HEK293 (cell line): Measurements from ENCODE around the gene NUP107.

Experiments
- CTCF ChIA-PET: fragments of 350-600 bp; formaldehyde crosslinking; extraction: SDS; loops from one replicate; lab custom pipeline; 2021; ENCODE audit warnings: antibody characterized with exemption; lab: Yijun Ruan, JAX
- POLR2A ChIA-PET: fragments of 300-600 bp; formaldehyde crosslinking; extraction: SDS; loops from one replicate; lab custom pipeline; 2020; ENCODE audit warnings: antibody characterized with exemption, inconsistent platforms; lab: Yijun Ruan, JAX
- H3K27ac ChIP-seq: fragments of 200-500 bp; sonication (Bioruptor generic); 2 replicates; pipeline ENCODE4 v1.5.1; 2014; ENCODE audit warnings: low read depth, low read length, control low read depth, inconsistent platforms; ENCODE audit errors: extremely low read depth
- H3K36me3 ChIP-seq, 2 experiments: fragments of 200-500 bp in 1 of 2; sonication (Bioruptor generic) in 1 of 2; 1 replicate in 1 of 2; 2 replicates in 1 of 2; pipeline ENCODE4 v1.5.1; 2014 to 2017; ENCODE audit warnings: inconsistent platforms in 2 of 2, low read length in 2 of 2; ENCODE audit not compliant: control insufficient read depth in 2 of 2, insufficient read depth in 1 of 2
- H3K4me1 ChIP-seq: fragments of 200-500 bp; sonication (Bioruptor generic); 2 replicates; pipeline ENCODE4 v1.5.1; 2014; ENCODE audit warnings: mild to moderate bottlenecking, low read length, inconsistent platforms; ENCODE audit not compliant: control insufficient read depth, insufficient read depth
- H3K4me3 ChIP-seq: 2 replicates; pipeline ENCODE4 v1.5.1; 2011; ENCODE audit warnings: low read depth, mild to moderate bottlenecking, control low read depth, low read length, moderate library complexity
- H3K9me3 ChIP-seq: fragments of 200-500 bp; sonication (Bioruptor generic); 2 replicates; pipeline ENCODE4 v1.5.1; 2014; ENCODE audit warnings: low read depth, low read length, inconsistent platforms; ENCODE audit not compliant: control insufficient read depth, insufficient read depth
- GLIS1 ChIP-seq: fragments of 450-650 bp; formaldehyde crosslinking; IDR thresholded peaks from 2 replicates; pipeline ENCODE4 v1.5.1; 2016; ENCODE audit warnings: missing biosample characterization, missing genetic modification characterization
- GLIS2 ChIP-seq: fragments of 450-650 bp; formaldehyde crosslinking; IDR thresholded peaks from 2 replicates; pipeline ENCODE4 v1.5.1; 2016; ENCODE audit warnings: missing biosample characterization, missing genetic modification characterization
- KLF1 ChIP-seq: fragments of 450-650 bp; formaldehyde crosslinking; IDR thresholded peaks from 2 replicates; pipeline ENCODE4 v1.5.1; 2016; ENCODE audit warnings: missing biosample characterization, missing genetic modification characterization
- KLF10 ChIP-seq: fragments of 450-650 bp; IDR thresholded peaks from 2 replicates; pipeline ENCODE4 v1.5.1; 2018; ENCODE audit warnings: missing biosample characterization, mild to moderate bottlenecking, missing genetic modification characterization
- REPIN1 ChIP-seq: fragments of 450-650 bp; formaldehyde crosslinking; IDR thresholded peaks from 2 replicates; pipeline ENCODE4 v1.5.1; 2017; ENCODE audit warnings: missing biosample characterization, missing genetic modification characterization, low read depth
- SP2 ChIP-seq: fragments of 450-650 bp; formaldehyde crosslinking; IDR thresholded peaks from 2 replicates; pipeline ENCODE4 v1.5.1; 2016; ENCODE audit warnings: missing biosample characterization, missing genetic modification characterization
- YY1 ChIP-seq: fragments of 450-650 bp; formaldehyde crosslinking; IDR thresholded peaks from 2 replicates; pipeline ENCODE4 v1.5.1; 2018; ENCODE audit warnings: missing biosample characterization, missing genetic modification characterization
- YY2 ChIP-seq: fragments of 450-650 bp; formaldehyde crosslinking; IDR thresholded peaks from 2 replicates; pipeline ENCODE4 v1.5.1; 2016; ENCODE audit warnings: missing biosample characterization, missing genetic modification characterization
- ZBTB17 ChIP-seq: fragments of 450-650 bp; formaldehyde crosslinking; IDR thresholded peaks from 2 replicates; pipeline ENCODE4 v1.5.1; 2016; ENCODE audit warnings: missing biosample characterization, missing genetic modification characterization
- ZBTB20 ChIP-seq: fragments of 450-650 bp; formaldehyde crosslinking; IDR thresholded peaks from 2 replicates; pipeline ENCODE4 v1.5.1; 2016; ENCODE audit warnings: missing biosample characterization, missing genetic modification characterization
- ZNF133 ChIP-seq: fragments of 450-650 bp; formaldehyde crosslinking; IDR thresholded peaks from 2 replicates; pipeline ENCODE4 v1.5.1; 2016; ENCODE audit warnings: missing biosample characterization, missing genetic modification characterization
- ZNF174 ChIP-seq: fragments of 450-650 bp; formaldehyde crosslinking; IDR thresholded peaks from 2 replicates; pipeline ENCODE4 v1.5.0; 2017; ENCODE audit warnings: missing biosample characterization, mild to moderate bottlenecking, missing genetic modification characterization
- ZNF324 ChIP-seq: fragments of 450-650 bp; formaldehyde crosslinking; IDR thresholded peaks from 2 replicates; pipeline ENCODE4 v1.5.1; 2016; ENCODE audit warnings: missing biosample characterization, missing genetic modification characterization
- ZNF335 ChIP-seq: fragments of 450-650 bp; formaldehyde crosslinking; conservative IDR thresholded peaks from 2 replicates; pipeline ENCODE4 v1.5.1; 2016; ENCODE audit warnings: missing biosample characterization, missing genetic modification characterization
- ZNF366 ChIP-seq: fragments of 450-650 bp; formaldehyde crosslinking; conservative IDR thresholded peaks from 2 replicates; pipeline ENCODE4 v1.5.1; 2016; ENCODE audit warnings: missing biosample characterization, missing genetic modification characterization
- ZNF394 ChIP-seq: fragments of 450-650 bp; formaldehyde crosslinking; IDR thresholded peaks from 2 replicates; pipeline ENCODE4 v1.5.1; 2016; ENCODE audit warnings: missing biosample characterization, missing genetic modification characterization, mild to moderate bottlenecking, moderate library complexity, borderline replicate concordance
- ZNF561 ChIP-seq: fragments of 450-650 bp; IDR thresholded peaks from 2 replicates; pipeline ENCODE4 v1.5.1; 2018; ENCODE audit warnings: missing biosample characterization, missing genetic modification characterization, borderline replicate concordance
- ZNF600 ChIP-seq: fragments of 450-650 bp; formaldehyde crosslinking; IDR thresholded peaks from 2 replicates; pipeline ENCODE4 v1.5.1; 2016; ENCODE audit warnings: missing biosample characterization, missing genetic modification characterization
- ZNF76 ChIP-seq: fragments of 450-650 bp; formaldehyde crosslinking; IDR thresholded peaks from 2 replicates; pipeline ENCODE4; 2016; ENCODE audit warnings: low read depth, missing biosample characterization, missing genetic modification characterization, borderline replicate concordance
- ZNF837 ChIP-seq: fragments of 450-650 bp; formaldehyde crosslinking; IDR thresholded peaks from 2 replicates; pipeline ENCODE4 v1.5.1; 2016; ENCODE audit warnings: missing biosample characterization, missing genetic modification characterization
- ZSCAN16 ChIP-seq: fragments of 450-650 bp; formaldehyde crosslinking; IDR thresholded peaks from 2 replicates; pipeline ENCODE4 v1.5.1; 2016; ENCODE audit warnings: missing biosample characterization, missing genetic modification characterization
- TF ChIP-seq, protein P1 (sequence below): fragments of 450-650 bp; formaldehyde crosslinking; IDR thresholded peaks from 2 replicates; pipeline ENCODE4 v1.5.1; 2016; ENCODE audit warnings: missing biosample characterization, missing genetic modification characterization
- TF ChIP-seq, protein P2 (sequence below): fragments of 450-650 bp; formaldehyde crosslinking; IDR thresholded peaks from 2 replicates; pipeline ENCODE4 v1.5.1; 2016; ENCODE audit warnings: missing biosample characterization, missing genetic modification characterization
- TF ChIP-seq, protein P3 (sequence below): fragments of 450-650 bp; formaldehyde crosslinking; IDR thresholded peaks from 2 replicates; pipeline ENCODE4 v1.5.1; 2016; ENCODE audit warnings: missing biosample characterization, missing genetic modification characterization
- TF ChIP-seq, protein P4 (sequence below): fragments of 450-650 bp; IDR thresholded peaks from 2 replicates; pipeline ENCODE4 v1.5.1; 2018; ENCODE audit warnings: missing biosample characterization, missing genetic modification characterization

The NUP107 gene

DNA sequence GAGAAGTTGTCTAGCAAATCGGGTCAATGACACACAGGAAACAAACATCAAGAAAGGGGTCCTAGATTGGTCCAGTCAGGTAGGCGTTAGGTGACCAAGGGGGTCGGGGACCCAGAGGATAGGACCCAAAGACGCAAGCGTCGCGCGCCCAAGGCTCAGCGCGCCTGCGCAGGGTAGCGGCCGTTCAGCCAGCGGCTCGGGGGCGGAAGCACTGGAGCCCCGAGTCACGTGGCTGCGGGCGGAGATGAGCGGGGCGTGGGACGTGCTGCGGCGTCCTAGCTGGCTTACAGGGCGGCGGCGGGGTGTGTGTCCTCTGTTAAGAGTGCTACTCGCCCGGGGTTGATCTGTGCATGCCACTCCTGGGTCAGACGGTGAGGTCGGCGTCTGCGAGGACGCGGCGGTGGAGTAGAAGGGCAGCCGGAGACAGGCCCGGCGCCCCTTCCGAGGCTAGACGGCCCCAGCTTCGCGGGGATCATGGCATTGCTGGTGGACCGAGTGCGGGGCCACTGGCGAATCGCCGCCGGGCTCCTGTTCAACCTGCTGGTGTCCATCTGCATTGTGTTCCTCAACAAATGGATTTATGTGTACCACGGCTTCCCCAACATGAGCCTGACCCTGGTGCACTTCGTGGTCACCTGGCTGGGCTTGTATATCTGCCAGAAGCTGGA is 59.3 kb downstream of the NUP107 start, which contains the start of gene SLC35E3 (continued):
- TF ChIP-seq ZNF174 (no peak), ZNF335 (tag by site-specific recombination) (peak; percentile 88), REPIN1 (tag by site-specific recombination) (no peak), ZNF561 (no peak; the same call in 1 of the 2 replicates), GLIS1 (tag by site-specific recombination) (peak; percentile 40; the same call in 1 of the 2 replicates), ZNF837 (tag by site-specific recombination) (0 out of 2 replicates have a peak, but pooled peaks have one; percentile 29), ZNF600 (peak; percentile 43; the same call in 1 of the 2 replicates), KLF1 (tag by site-specific recombination) (peak; percentile 85), SP2 (tag by site-specific recombination) (peak; percentile 79), ZNF324 (peak; percentile 49; the same call in 1 of the 2 replicates)

DNA sequence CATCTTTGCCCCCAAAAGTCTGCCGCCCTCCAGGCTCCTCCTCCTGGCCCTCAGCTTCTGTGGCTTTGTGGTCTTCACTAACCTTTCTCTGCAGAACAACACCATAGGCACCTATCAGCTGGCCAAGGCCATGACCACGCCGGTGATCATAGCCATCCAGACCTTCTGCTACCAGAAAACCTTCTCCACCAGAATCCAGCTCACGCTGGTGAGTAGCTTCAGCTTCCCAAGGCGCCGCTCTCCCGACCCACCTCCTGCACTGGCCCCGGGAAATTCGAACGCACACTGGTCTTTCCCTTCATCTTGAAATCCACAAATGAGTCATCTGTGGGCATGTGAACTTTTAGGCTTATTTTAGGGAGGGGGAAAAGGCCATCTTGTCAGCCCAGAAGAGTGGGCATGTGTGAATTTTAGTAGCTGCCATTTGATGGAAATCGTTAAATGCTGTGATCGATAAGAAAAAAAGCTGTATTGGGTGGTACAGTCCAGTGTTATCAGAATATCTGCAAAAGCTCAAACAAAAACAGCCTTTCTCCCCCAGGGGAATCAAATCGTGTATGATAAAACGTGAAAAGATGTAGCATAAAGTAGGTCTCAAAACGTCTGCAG is 59.9 kb downstream of the NUP107 start:
- H3K4me3 ChIP-seq: peak overlapping the region; percentile 55
- H3K36me3 ChIP-seq: peaks cover 0 to 32% of the 10 kb centered on the region in 2 experiments
- no peaks in the 10 kb centered on the region for H3K4me1 ChIP-seq
- CTCF ChIA-PET: interaction anchor here (0.6 to 1.3 kb wide), 3 partner anchors 23 to 63 kb away, joined by 3 to 5 read pairs (median 3); partner anchors contain the start of gene MDM2
- H3K27ac ChIP-seq: peak overlapping the region; percentile 11; the same call in 1 of the 2 replicates
- TF ChIP-seq ZNF133 (tag by site-specific recombination) (no peak), YY1 (tag by site-specific recombination) (peak; percentile 62; the same call in 1 of the 2 replicates), ZSCAN16 (tag by site-specific recombination) (no peak), ZBTB17 (tag by site-specific recombination) (peak; percentile 30; the same call in 1 of the 2 replicates), ZNF335 (tag by site-specific recombination) (peak; percentile 67), ZNF366 (tag by site-specific recombination) (peak; percentile 44; the same call in 1 of the 2 replicates), ZNF76 (tag by site-specific recombination) (0 out of 2 replicates have a peak, but pooled peaks have one; percentile 45), ZNF600 (peak; percentile 51; the same call in 1 of the 2 replicates), ZNF394 (tag by site-specific recombination) (peak; percentile 91), KLF10 (0 out of 2 replicates have a peak, but pooled peaks have one; percentile 10), ZNF561 (no peak), ZBTB20 (tag by site-specific recombination) (peak; percentile 66), GLIS2 (peak; percentile 66), YY2 (tag by site-specific recombination) (peak; percentile 43; the same call in 1 of the 2 replicates)
- TF ChIP-seq, protein P1, sequence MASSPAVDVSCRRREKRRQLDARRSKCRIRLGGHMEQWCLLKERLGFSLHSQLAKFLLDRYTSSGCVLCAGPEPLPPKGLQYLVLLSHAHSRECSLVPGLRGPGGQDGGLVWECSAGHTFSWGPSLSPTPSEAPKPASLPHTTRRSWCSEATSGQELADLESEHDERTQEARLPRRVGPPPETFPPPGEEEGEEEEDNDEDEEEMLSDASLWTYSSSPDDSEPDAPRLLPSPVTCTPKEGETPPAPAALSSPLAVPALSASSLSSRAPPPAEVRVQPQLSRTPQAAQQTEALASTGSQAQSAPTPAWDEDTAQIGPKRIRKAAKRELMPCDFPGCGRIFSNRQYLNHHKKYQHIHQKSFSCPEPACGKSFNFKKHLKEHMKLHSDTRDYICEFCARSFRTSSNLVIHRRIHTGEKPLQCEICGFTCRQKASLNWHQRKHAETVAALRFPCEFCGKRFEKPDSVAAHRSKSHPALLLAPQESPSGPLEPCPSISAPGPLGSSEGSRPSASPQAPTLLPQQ (tag by site-specific recombination): 0 out of 2 replicates have a peak, but pooled peaks have one; percentile 8
- TF ChIP-seq, protein P2, sequence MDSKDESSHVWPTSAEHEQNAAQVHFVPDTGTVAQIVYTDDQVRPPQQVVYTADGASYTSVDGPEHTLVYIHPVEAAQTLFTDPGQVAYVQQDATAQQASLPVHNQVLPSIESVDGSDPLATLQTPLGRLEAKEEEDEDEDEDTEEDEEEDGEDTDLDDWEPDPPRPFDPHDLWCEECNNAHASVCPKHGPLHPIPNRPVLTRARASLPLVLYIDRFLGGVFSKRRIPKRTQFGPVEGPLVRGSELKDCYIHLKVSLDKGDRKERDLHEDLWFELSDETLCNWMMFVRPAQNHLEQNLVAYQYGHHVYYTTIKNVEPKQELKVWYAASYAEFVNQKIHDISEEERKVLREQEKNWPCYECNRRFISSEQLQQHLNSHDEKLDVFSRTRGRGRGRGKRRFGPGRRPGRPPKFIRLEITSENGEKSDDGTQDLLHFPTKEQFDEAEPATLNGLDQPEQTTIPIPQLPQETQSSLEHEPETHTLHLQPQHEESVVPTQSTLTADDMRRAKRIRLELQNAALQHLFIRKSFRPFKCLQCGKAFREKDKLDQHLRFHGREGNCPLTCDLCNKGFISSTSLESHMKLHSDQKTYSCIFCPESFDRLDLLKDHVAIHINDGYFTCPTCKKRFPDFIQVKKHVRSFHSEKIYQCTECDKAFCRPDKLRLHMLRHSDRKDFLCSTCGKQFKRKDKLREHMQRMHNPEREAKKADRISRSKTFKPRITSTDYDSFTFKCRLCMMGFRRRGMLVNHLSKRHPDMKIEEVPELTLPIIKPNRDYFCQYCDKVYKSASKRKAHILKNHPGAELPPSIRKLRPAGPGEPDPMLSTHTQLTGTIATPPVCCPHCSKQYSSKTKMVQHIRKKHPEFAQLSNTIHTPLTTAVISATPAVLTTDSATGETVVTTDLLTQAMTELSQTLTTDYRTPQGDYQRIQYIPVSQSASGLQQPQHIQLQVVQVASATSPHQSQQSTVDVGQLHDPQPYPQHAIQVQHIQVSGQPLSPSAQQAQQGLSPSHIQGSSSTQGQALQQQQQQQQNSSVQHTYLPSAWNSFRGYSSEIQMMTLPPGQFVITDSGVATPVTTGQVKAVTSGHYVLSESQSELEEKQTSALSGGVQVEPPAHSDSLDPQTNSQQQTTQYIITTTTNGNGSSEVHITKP (tag by site-specific recombination): peak; percentile 97
- TF ChIP-seq, protein P3, sequence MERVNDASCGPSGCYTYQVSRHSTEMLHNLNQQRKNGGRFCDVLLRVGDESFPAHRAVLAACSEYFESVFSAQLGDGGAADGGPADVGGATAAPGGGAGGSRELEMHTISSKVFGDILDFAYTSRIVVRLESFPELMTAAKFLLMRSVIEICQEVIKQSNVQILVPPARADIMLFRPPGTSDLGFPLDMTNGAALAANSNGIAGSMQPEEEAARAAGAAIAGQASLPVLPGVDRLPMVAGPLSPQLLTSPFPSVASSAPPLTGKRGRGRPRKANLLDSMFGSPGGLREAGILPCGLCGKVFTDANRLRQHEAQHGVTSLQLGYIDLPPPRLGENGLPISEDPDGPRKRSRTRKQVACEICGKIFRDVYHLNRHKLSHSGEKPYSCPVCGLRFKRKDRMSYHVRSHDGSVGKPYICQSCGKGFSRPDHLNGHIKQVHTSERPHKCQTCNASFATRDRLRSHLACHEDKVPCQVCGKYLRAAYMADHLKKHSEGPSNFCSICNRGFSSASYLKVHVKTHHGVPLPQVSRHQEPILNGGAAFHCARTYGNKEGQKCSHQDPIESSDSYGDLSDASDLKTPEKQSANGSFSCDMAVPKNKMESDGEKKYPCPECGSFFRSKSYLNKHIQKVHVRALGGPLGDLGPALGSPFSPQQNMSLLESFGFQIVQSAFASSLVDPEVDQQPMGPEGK (tag by site-specific recombination): peak; percentile 45; the same call in 1 of the 2 replicates
- TF ChIP-seq, protein P4, sequence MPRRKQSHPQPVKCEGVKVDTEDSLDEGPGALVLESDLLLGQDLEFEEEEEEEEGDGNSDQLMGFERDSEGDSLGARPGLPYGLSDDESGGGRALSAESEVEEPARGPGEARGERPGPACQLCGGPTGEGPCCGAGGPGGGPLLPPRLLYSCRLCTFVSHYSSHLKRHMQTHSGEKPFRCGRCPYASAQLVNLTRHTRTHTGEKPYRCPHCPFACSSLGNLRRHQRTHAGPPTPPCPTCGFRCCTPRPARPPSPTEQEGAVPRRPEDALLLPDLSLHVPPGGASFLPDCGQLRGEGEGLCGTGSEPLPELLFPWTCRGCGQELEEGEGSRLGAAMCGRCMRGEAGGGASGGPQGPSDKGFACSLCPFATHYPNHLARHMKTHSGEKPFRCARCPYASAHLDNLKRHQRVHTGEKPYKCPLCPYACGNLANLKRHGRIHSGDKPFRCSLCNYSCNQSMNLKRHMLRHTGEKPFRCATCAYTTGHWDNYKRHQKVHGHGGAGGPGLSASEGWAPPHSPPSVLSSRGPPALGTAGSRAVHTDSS (tag by site-specific recombination): no peak
- POLR2A ChIA-PET: interaction anchor here (0.6 to 3.1 kb wide), 5 partner anchors 10 to 67 kb away, joined by 3 to 61 read pairs (median 5); partner anchors contain the start of gene MDM2
- H3K9me3 ChIP-seq: no peaks in the 10 kb centered on the region
